ENCODE results near the gene EFCAB12.

- TF ChIP-seq, protein P1, sequence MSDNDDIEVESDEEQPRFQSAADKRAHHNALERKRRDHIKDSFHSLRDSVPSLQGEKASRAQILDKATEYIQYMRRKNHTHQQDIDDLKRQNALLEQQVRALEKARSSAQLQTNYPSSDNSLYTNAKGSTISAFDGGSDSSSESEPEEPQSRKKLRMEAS (IDR thresholded peaks at IDR 0.05; ENCODE audit: insufficient read depth, insufficient read length): no peak
- no peak for TF ChIP-seq POLR2AphosphoS5 (IDR thresholded peaks at IDR 0.05; ENCODE audit: insufficient read depth, low read depth, low read length)
Observed at GRCh38 chr3:129352650-129353588, 75.5 kb downstream of the EFCAB12 start.

All from endothelial cell of umbilical vein (primary cell).